Tibial nerve (tissue), 3 donors: ENCODE data around the gene DIP2C.

Experiments
- CTCF ChIP-seq, 5 experiments: fragments of 200-600 bp in 3 of 5; fragments of 450-650 bp in 2 of 5; sonication (generic) in 3 of 5; IDR thresholded peaks; one replicate each; pipeline ENCODE4 v1.5.1; 2016 to 2019; ENCODE audit warnings: antibody characterized with exemption in 5 of 5, mild to moderate bottlenecking in 3 of 5, moderate library complexity in 2 of 5
- POLR2A ChIP-seq, 2 donors: fragments of 450-650 bp; IDR thresholded peaks; one replicate each; pipeline ENCODE4 v1.6.1; 2017; ENCODE audit warnings: antibody characterized with exemption in 2 of 2, mild to moderate bottlenecking in 2 of 2, moderate library complexity in 2 of 2

- TF ChIP-seq CTCF (IDR thresholded peaks at IDR 0.05) = no peak
- no peak for TF ChIP-seq POLR2A (IDR thresholded peaks at IDR 0.05)
Measured at GRCh38 chr10:722281-723060, 33.0 kb upstream of the DIP2C start.
